Activated T-cell treated with anti-CD3 and anti-CD28 coated beads for 48 hours (primary cell): ENCODE data around the gene ZNF808.
"Not testable (repeated sequence)": the region's sequence is repeated elsewhere in the genome, so short reads cannot be mapped to it uniquely, and the experiment has no call there.

Source experiments
- DNase-seq: peaks from one replicate; pipeline ENCODE4 v3.0.0-alpha.2; 2020; ENCODE audit warnings: low read depth

ZNF808 gene

DNA sequence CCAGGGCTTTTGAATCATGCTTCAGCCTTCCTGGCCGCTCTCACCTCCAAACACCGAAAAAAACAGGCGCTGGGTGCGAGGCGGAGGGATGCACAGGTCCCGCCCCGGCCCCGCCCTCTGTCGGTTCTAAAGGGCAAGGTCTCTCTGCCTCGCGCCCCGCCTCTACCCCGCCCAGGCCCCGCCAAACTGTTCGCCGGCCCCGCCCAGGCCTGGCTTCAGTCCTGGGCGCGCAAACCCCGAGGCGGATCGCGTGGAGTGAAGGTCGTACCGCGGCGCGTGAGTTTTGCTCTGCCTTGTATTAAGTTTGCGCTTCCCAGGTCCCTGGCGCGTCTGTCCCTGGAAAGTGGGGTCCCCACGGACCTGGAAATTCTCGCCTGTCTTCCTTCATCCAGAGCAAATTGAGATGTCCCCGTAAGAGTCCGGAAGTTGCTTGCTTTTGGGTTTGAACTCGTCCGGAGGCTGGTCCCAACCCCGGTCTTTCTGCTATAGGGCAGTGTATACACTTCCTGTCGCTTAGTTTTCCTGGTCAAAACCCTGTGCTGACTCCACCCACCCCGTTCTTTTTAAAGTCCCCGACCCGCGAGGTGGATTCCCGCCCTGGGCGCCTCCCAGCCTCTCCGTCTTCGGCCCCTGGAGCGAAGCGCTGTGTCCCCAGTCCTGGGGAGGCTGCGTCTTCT, 8.4 kb downstream of the ZNF808 start:
- DNase-seq = peak; percentile 91

DNA sequence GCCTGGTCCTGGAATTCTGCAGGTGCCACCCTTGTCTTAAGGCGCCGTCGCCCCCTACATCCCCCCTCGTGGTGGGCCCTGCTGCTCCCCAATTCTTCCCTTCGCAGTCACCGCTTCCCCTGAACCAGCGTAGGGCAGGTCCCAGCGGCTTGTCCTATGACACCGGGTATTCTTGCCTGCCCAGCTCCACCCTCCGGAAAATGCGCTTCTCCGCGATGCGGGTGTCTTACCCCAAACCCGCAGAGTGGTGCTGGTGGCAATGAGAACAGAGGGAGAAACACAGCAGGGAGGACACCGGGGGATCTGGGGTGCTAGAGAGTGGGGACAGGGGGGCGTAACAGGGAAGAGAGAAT, 9.0 kb downstream of the ZNF808 start:
- peak; percentile 23 for DNase-seq

DNA sequence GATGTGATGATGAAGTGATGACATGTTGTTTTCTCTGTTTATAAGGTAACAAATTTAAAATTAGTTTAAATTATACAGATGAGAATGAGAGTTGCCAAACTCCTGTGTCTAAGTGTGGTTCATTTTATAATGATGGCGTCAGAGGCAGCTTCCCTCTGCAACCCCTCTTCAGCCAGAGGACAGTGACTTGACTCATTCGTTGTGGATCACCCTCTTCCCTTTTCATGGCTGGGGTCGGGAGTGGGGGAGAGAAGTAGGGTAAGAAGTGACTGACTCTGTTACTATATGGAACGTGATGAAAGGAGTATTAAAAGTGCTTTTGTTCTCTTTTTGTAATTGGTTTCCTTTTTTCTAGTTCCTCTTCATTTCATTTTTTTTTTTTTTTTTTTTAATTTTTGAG, 11.3 kb downstream of the ZNF808 start:
- DNase-seq = not testable (repeated sequence)

GRCh38 chr19:52541176-52541575, 13.7 kb downstream of the ZNF808 start:
- not testable (repeated sequence) for DNase-seq

DNA sequence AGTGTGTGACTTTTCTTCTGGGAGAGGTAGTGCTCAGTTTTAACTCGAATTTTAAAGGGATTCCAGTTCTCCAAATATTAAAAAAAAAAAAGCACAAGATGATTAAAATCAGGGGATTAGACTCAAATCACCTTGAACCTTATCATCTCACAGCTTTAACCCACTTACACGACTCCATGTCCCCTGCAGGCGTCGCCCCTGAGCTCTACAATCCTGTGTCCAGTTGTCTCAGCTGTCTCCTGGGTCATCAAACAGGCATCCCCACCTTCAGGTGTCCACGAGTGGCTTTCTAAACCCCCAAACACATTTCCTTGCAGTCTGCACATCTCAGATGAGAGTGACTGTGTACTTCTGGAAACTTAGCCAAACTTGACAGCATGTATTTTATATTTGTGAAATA, 14.1 kb downstream of the ZNF808 start:
- no peak for DNase-seq

DNA sequence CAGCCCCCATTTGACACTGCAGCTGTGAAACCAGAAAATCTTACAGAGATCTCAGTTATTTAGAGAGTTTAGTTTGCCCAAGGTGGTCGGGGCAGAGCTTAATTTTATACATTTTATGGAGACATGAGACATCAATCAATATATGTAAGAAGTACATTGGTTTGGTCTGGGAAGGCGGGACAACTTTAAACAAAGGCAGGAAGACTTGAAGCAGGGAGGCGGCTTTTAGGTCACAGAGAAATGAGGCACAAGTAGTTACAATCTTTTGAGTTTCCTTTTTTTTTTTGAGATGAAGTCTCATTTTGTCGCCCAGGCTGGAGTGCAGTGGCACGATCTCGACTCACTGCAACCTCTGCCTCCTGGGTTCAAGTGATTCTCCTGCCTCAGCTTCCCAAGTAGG, 15.1 kb downstream of the ZNF808 start:
- DNase-seq = not testable (repeated sequence)

- no peak for DNase-seq
Observed at GRCh38 chr19:52542984-52543664, 15.7 kb downstream of the ZNF808 start.

- DNase-seq = no peak
Observed at GRCh38 chr19:52554216-52554971, 26.9 kb downstream of the ZNF808 start.

- no peak for DNase-seq
Observed at GRCh38 chr19:52557231-52557995, 29.9 kb downstream of the ZNF808 start.

- not testable (repeated sequence) for DNase-seq
Observed at GRCh38 chr19:52558732-52559445, 31.4 kb downstream of the ZNF808 start.

DNA sequence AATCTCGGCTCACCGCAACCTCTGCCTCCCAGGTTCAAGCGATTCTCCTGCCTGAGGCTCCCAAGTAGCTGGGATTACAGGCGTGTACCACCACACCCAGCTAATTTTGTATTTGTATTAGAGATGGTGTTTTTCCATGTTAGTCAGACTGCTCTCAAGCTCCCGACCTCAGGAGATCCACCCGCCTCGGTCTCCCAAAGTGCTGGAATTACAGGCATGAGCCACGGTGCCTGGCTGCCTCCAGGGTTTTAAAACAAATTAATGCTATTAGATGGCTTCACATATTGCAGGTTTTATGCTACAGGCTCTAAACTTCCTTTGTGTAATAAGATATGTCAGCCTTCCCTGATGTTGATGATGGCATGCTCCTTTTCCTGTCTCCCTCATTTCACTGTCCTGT, 34.1 kb downstream of the ZNF808 start:
- not testable (repeated sequence) for DNase-seq

DNA sequence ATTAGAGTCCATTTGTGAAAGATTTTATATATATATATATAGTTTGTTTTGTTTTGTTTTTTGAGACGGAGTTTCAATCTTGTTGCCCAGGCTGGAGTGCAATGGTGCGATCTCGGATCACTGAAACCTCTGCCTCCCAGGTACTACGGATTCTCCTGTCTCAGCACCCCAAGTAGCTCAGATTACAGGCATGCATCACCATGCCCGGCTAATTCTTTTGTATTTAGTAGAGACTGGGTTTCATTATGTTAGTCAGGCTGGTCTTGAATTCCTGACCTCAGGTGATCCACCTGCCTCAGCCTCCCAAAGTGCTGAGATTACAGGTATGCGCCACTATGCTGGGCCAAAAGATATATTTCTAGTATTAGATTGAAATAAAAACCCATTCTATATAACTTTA, 38.7 kb downstream of the ZNF808 start:
- no peak for DNase-seq

- no peak for DNase-seq
Observed at GRCh38 chr19:52566588-52566987, 39.1 kb downstream of the ZNF808 start.

GRCh38 chr19:52567921-52568320, 40.5 kb downstream of the ZNF808 start:
- DNase-seq = no peak

DNA sequence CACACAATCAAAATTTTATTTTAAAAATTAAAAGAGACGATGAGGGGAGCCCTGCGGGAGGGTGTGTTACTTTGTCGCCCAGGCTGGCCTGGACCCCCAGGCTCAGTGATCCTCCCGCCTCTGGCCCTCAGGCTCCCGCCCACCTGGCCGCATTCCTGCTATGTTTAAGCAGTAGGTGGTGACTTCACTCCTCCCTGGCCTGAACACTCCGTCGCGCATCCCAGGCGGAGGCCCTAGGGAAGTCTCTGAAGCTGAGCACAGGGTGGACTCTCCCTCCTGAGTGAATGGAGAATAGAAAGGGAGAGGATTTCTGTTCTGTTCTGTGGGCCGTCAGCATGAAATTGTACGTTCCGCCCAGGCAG, 42.2 kb downstream of the ZNF808 start:
- DNase-seq = peak; percentile 0

DNA sequence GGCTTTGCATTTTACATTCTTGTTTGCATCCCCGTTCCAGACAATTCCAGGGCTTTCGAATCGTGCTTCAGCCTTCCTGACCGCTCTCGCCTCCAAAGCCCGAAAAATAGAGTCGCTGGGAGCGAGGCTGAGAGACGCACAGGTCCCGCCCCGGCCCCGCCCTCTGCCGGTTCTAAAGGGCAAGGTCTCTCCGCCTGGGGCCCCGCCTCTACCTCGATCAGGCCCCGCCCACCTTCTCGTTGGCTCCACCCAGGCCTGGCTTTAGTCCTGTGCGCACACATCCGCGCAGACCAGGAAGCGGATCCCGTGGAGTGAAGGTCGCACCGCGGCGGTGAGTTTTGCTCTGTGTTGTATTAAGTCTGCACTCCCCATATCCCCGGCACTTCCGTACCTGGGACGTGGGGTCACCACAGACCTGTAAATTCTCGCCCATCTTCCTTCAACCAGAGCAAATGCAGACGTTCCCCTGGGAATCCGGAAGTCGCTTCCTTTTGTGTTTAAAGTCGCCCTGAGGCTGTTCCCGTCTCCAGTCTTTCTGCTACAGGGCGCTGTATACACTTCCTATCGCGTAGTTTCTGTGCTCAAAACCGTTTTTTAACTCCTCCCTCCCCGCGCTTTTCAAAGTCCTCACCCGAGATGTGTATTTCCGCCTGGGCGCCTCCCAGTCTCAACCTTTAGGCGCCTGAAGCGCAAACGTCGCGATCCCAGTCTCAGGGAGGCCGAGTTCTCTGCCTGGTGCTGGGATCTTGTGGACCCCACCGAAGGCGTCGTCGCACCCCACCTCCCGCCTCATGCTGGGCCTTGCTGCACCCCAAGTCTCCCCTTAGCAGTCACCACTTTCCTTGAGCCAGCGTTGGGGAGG, 42.8 kb downstream of the ZNF808 start, which contains the start of gene ZNF701:
ZNF701 (plus strand) TSS at position 288 of the 862 bp plus-strand sequence. CDS start 3,861 bp downstream, outside the sequence.
- peak; percentile 93 for DNase-seq

DNA sequence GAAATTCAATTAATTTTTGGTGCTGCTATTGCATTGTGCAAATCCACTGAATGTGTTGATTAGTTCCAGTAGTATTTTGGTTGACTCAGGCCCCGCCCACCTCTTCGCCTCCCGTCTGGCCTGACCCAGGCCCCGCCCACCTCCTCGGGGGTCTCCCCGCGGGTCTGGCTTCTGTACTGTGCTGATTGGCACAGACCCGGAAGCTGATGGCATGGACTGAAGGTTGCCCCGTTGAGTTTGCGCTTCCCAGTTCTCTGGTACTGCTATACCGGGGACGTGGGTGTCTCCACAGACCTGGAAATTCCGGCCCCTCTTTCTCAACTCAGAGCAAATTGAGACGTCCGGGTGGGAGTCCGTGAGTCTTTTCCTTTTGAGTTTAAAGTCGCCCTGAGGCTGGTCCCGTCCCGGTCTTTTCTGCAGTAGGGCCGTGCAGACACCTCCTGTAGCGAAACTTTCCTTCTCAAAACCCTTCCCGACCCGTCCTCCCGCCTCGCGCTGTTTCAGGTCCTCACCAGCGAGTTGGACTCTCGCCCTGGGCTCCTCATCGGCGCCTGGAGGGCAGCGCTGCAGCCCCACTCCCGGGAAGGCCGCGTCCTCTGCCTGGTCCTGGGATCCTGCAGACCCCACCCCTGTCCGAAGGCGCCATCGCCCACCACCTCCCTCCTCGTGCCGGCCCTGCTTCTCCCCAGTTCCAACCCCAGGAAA, 57.4 kb downstream of the ZNF808 start:
- no peak for DNase-seq

DNA sequence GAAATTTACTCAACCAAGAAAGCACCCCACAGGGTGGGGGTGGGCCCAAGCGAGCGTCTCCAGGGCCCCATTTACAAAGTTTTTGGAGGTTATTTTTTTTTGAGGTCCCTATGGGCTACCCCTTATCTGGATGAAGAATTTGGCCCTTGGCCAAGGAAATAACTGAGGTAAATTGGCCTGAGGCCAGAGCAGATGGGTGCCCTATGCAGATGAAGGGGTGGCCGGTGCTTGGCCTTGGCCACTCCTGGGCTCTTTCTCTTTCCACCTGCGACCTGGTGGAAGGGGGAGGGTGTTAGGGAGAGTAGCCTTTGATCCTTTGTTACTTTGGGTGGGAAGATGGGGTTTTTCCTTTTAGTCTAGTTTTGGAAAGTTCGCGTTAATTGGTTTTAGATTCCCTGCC, 58.1 kb downstream of the ZNF808 start:
- no peak for DNase-seq

- no peak for DNase-seq
Observed at GRCh38 chr19:52590728-52591127, 63.3 kb downstream of the ZNF808 start.

DNA sequence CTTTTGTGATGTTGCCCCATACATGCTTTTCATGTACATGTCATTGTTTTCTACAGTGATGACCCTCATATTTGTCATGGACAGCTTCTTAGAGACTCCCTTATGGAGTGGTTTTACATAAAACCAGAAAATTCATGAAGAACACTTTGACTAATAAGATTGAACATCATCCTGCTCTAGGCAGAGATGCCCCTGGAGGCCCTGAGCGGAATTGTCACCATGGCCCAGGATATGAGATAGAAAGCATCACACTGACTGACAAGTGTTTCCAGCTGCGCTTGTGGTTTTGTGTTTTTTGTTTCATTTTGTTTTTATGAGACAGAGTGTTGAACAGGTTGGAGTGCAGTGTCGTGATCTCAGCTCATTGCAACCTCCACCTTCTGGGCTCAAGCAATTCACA, 64.8 kb downstream of the ZNF808 start:
- peak; percentile 8 for DNase-seq
